GM10847 (cell line): ENCODE results near the gene GPS1.

ENCODE experiments used
- POLR2A ChIP-seq: IDR thresholded peaks from 2 replicates; pipeline ENCODE4 v1.6.1; 2011; ENCODE audit not compliant: insufficient read length; ENCODE audit errors: extremely low read depth

The GPS1 gene

DNA sequence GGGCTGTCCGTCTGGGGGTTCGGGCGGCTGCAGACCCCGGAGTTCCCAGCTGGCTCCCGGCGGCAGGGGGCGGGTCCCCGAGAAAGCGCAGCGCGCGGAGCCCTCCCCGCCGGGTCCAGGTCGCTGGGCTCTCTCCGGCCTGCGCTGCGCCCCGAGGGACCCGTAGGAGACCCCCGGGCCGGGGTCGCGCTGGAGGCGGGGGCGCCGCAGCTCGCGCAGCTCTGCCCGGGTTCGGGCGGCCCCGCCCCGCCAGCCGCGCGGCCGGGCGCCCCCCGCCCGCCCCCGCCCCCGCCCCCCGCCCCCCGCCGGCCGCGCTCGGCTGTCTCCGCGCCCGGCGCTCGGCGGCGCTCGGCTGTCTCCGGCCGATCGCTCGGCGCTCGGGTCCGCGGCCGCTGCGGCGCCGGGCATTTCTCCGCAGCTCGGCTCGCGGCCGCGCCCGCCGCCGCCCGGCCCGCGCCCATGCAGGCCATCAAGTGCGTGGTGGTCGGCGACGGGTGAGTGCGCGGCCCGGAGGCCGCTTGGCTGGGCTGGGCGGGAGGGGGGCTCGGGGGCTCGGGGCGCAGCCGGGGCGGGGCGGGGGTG, 20.3 kb upstream of the GPS1 start, which contains the start of gene RAC3:
Gene RAC3 (plus strand): TSS at position 376 of the 582 bp plus-strand sequence. CDS start 84 bp downstream, at position 460.
- no peak for TF ChIP-seq POLR2A

- no peak for TF ChIP-seq POLR2A
Measured at GRCh38 chr17:82031885-82032627, 19.6 kb upstream of the GPS1 start.

- no peak for TF ChIP-seq POLR2A
Measured at GRCh38 chr17:82033359-82034085, 18.2 kb upstream of the GPS1 start.

DNA sequence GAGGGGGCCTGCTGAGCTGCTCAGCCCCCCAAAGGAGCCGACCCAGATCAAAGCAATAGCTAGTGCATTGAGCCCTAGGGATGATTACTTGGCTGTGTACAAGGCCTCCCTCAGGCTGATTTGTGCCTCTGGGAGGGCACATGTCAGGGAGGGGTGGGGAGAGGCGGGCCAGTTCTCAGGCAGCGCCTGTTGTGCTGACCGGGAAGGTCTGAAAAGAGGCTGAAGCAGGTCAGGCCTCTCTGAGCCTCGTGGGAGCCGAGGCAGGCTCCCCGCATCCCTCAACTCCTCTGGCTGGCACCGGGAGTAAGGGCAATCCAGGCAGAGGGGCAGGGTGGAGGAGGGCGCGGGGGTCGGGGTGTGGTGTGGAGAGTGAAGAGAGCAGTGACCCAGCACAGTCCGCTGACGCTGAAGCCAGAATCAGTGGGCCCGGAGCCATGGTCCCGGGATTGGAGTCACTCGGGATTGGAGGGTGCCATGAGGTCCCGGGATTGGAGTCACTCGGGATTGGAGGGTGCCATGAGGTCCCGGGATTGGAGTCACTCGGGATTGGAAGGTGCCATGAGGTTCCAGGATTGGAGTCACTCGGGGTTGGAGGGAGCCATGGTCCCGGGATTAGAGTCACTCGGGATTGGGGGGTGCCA, 17.2 kb upstream of the GPS1 start:
- no peak for TF ChIP-seq POLR2A

GRCh38 chr17:82035488-82035887, 16.2 kb upstream of the GPS1 start:
- TF ChIP-seq POLR2A = no peak

DNA sequence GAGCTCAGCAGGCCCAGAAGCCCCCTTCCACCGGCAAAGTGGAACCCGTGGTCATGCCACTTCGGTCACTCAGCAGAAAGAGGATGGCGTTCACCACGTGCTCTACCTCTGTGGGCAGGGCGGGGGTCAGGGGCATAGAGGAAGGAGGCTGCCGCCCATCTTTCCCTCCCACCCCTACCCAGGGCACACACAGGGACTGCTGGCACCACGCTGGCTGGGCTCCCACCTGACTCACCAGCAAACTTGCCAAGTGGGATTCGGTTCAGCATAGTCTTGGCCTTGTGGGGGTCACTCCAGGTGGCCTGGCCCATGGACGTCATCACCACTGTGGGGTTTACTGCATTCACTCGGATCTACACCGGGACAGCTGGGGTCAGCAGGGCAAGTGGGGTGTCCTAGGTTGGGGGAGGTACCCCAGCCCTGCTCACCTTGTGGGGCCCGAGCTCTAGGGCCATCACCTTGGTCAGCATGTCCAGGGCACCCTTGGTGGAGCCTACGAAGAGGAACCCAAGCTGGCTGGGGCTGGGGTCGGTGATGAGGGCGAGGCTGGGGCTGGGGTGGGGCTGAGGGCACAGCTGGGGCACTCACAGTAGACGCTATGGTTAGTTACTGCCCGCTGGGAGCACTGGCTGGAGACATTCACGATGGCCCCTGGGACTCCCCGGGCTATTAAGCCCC, 15.6 kb upstream of the GPS1 start:
- TF ChIP-seq POLR2A = no peak

DNA sequence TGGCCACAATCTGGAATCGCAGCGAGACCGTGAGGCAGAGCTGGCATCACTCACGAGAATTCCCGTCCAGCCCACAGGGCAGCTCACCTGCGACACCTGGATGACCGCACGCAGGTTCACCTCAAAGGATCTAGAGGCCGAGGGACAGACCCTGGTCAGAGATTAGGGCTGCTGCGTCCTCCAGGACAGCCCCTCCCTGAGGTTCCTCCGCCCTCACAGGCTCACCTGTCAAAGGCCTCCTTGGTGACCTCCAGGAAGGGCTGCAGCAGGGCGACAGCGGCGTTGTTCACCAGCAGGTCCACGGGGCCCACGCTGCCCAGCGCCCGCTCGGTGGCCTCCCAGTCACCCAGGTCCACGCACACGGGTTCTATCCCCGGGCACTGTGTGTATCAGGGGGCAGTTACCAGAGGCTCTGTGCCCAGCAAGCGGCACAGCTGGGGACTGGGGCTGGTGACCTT, 15.0 kb upstream of the GPS1 start:
- TF ChIP-seq POLR2A = no peak

DNA sequence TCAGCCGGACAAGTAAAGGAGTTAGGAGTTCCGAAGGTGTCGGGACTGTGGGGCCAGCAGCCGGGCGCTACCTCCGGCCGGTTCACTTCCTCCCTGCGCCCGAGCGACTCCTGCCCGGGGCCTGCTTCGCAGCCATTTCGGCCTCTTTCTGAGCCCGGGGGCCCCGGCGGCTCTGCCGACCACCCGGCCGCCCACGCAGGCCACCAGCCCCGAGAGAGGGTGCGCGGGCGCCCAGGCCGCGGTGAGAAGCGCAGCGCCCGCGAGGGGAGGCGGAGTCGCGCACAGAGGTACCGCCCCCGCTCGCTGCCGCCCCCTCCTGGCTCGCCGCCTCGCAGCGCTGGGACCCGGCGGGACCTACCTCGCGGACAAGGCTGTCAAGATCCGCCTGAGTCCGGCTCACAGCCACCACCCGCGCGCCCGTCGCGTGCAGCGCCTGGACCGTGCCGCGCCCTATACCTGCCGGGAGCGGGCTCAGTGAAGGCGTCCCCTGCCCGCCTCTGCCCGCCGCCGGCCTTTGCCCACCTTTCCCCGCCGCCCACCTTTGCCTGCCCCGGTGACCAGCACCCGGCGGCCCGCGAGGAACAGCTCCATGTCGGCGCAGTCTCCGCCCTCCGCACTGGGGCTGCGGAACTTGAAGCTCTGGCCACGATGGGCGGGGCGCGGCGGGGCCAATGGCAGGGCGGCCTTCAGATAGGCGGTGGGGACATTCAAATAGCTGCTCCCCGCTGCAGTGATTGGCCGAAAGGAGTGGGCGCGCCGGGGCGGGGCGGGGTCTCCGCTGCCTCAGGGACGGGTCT, 14.4 kb upstream of the GPS1 start, which contains the start of gene DCXR:
Gene DCXR (minus strand): TSS at position 606 of the 797 bp plus-strand sequence. CDS start 15 bp downstream, at position 591.
- TF ChIP-seq POLR2A = peak; percentile 98

DNA sequence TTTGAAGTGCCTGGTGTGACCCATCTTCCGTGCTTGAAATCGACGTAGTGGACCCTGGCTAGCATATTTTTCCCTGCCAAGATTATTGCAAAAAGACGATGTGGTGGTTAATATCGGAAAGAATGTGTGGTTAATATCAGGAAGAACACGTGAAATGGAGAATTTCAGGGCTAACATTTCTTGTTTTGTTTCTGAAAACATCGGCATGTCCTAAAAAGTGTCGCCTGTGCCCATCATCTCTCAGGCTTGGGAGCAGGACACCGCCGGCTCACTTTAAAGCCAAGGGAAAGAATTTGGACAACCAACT, 13.9 kb upstream of the GPS1 start:
- no peak for TF ChIP-seq POLR2A

DNA sequence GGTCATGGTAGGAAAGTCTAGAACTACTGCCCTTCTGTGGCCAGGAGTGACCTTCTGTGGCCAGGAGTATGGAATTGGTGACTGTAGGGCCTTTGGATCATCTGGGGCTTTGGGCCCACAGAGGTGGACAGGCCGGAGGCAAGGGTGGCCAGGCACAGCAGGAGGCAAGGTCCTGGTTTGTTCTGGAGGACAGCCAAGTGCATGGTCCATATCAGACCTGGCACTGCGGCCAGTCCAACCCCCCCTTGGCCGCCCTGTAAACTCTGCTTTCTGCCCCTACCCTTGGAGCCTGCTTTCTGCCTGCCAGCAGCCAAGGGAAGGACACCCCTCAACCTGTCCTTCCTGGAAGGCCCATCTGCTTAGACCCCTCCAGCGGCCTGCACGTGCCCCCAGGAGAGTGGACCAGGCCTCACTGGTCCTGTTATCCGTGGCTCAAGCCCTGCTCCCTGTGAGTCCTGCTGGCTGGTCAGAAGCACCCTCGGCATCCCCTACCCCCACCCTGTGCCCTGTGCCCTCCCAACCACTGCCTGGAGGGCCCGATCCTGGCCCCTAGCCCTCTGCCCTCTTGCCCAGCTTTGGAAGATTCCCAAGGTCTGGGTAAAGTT, 11.9 kb upstream of the GPS1 start:
- no peak for TF ChIP-seq POLR2A

GRCh38 chr17:82041144-82041814, 10.4 kb upstream of the GPS1 start:
- TF ChIP-seq POLR2A = no peak

GRCh38 chr17:82042649-82043048, 9.0 kb upstream of the GPS1 start:
- no peak for TF ChIP-seq POLR2A

GRCh38 chr17:82043507-82043906, 8.2 kb upstream of the GPS1 start:
- no peak for TF ChIP-seq POLR2A
